Thoracic aorta (tissue), 2 donors: Measurements from ENCODE around the gene TRIM41. TPM values are rescaled to one million over a fixed set of nuclear protein-coding genes. Genes with fewer than 3 reads are reported as not detected.
A peak's percentile ranks its signal among the peaks of the same experiment; 100 is the strongest.

Experiments
- ATAC-seq: fragments of 150-250 bp; one replicate; pipeline ENCODE4 v1.8.0; 2017; ENCODE audit warnings: low read depth; ENCODE audit not compliant: insufficient number of reproducible peaks, low FRiP score
- DNase-seq: peaks from one replicate; pipeline ENCODE4 v3.0.0-alpha.2; 2020; ENCODE audit warnings: low spot score
- H3K27ac ChIP-seq, 2 donors: fragments of 200-600 bp; sonication (generic); 1 replicate in 1 of 2; 2 replicates in 1 of 2; pipeline ENCODE4 v1.5.1; 2016; ENCODE audit warnings: mild to moderate bottlenecking in 2 of 2, moderate library complexity in 2 of 2
- H3K27me3 ChIP-seq: fragments of 200-600 bp; sonication (generic); replicated peaks from 2 replicates; pipeline ENCODE4 v1.6.0; 2016; ENCODE audit warnings: mild to moderate bottlenecking; ENCODE audit not compliant: insufficient read depth
- H3K36me3 ChIP-seq: fragments of 200-600 bp; sonication (generic); one replicate; pipeline ENCODE4 v1.5.1; 2016
- H3K4me1 ChIP-seq, 2 donors: fragments of 200-600 bp; sonication (generic); 1 replicate in 1 of 2; 2 replicates in 1 of 2; pipeline versions ENCODE4 v1.5.1 to v1.6.0; 2016; ENCODE audit warnings: low read depth in 2 of 2, mild to moderate bottlenecking in 1 of 2; ENCODE audit not compliant: control insufficient read depth in 1 of 2
- H3K4me3 ChIP-seq: fragments of 200-600 bp; sonication (generic); 2 replicates; pipeline ENCODE4 v1.5.1; 2016; ENCODE audit warnings: mild to moderate bottlenecking
- H3K9me3 ChIP-seq: fragments of 200-600 bp; sonication (generic); 2 replicates; pipeline ENCODE4 v1.5.1; 2016
- CTCF ChIP-seq: fragments of 200-600 bp; sonication (generic); IDR thresholded peaks from one replicate; pipeline ENCODE4 v1.5.1; 2019; ENCODE audit warnings: antibody characterized with exemption
- total RNA-seq, 2 donors: library from RNA; depleted of rRNA; stranded (reverse); fragments of >200 nt; gene quantifications; one replicate each; pipeline versions ENCODE4 v1.1.0 to v1.2.3, GENCODE V29; 2016

The TRIM41 gene
- total RNA-seq, 2 donors from 2014 or later = 12.2 to 12.4 TPM

DNA sequence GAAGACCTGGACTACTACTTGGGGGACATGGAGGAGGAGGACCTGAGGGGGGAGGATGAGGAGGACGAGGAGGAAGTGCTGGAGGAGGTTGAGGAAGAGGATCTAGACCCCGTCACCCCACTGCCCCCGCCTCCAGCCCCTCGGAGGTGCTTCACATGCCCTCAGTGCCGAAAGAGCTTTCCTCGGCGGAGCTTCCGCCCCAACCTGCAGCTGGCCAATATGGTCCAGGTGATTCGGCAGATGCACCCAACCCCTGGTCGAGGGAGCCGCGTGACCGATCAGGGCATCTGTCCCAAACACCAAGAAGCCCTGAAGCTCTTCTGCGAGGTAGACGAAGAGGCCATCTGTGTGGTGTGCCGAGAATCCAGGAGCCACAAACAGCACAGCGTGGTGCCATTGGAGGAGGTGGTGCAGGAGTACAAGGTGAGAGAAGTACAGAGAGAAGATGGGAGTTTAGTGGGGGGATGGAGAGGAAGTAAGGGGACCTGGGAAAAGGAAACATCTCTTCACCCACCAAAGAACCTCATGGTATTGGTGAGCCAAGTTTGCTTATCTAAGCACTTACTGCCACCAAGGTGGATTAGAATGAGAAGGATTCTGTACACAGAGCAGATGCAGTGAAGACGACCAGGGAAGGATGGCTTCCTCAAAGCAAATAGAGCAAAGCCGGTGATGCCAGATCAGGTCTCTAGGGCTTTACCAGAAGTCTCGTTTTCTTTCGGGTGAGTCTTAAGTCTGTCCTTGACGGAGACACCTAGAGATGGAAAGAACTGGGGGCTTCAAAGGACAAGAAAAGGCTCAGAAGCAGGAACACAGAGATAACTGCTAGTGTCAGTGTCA is 1.5 kb downstream of the TRIM41 start:
- no peak for TF ChIP-seq CTCF
- Histone ChIP-seq H3K27ac (peak overlapping the region in 1 of 2 donors; percentile 94), H3K36me3 (peaks cover 4% of the 10 kb centered on the region), H3K27me3 (no peaks in the 10 kb centered on the region), H3K4me1 (peaks cover 3 to 16% of the 10 kb centered on the region in 2 donors), H3K9me3 (no peaks in the 10 kb centered on the region), H3K4me3 (peak overlapping the region; percentile 84)
- no peak for DNase-seq
- ATAC-seq = no peak

- no peaks in the 10 kb centered on the region for H3K9me3 ChIP-seq
- peaks cover 23% of the 10 kb centered on the region for H3K36me3 ChIP-seq
- H3K27me3 ChIP-seq = no peaks in the 10 kb centered on the region
- no peak overlapping the region for H3K4me3 ChIP-seq
- H3K27ac ChIP-seq = no peak overlapping the region
- ATAC-seq (no peak), DNase-seq (no peak)
- peaks cover 0 to 5% of the 10 kb centered on the region in 2 donors for H3K4me1 ChIP-seq
- no peak for TF ChIP-seq CTCF
These were observed 6.9 kb downstream of the TRIM41 start for GRCh38 chr5:181229996-181230395.

- no peak overlapping the region for H3K4me3 ChIP-seq
- no peaks in the 10 kb centered on the region for H3K4me1 ChIP-seq
- TF ChIP-seq CTCF = no peak
- no peaks in the 10 kb centered on the region for H3K27me3 ChIP-seq
- no peak for ATAC-seq
- peaks cover 27% of the 10 kb centered on the region for H3K36me3 ChIP-seq
- no peak overlapping the region for H3K27ac ChIP-seq
- no peak for DNase-seq
- no peaks in the 10 kb centered on the region for H3K9me3 ChIP-seq
These were observed 7.5 kb downstream of the TRIM41 start for GRCh38 chr5:181230551-181230950.

- H3K4me3 ChIP-seq = no peak overlapping the region
These were observed 8.4 kb downstream of the TRIM41 start for GRCh38 chr5:181231432-181231831.

More at GRCh38 chr5:181231432-181231831, 8.4 kb downstream of the TRIM41 start:
- no peak overlapping the region for H3K27ac ChIP-seq
- ATAC-seq (no peak), DNase-seq (no peak)
- H3K4me1 ChIP-seq = no peaks in the 10 kb centered on the region
- no peaks in the 10 kb centered on the region for H3K9me3 ChIP-seq
- H3K36me3 ChIP-seq = peaks cover 36% of the 10 kb centered on the region
- no peaks in the 10 kb centered on the region for H3K27me3 ChIP-seq
- TF ChIP-seq CTCF = no peak
